ENCODE results near the gene ITGA7.

GRCh38 chr12:55708695-55709233 is 1.1 kb upstream of the ITGA7 start:
- TF ChIP-seq, protein P1, sequence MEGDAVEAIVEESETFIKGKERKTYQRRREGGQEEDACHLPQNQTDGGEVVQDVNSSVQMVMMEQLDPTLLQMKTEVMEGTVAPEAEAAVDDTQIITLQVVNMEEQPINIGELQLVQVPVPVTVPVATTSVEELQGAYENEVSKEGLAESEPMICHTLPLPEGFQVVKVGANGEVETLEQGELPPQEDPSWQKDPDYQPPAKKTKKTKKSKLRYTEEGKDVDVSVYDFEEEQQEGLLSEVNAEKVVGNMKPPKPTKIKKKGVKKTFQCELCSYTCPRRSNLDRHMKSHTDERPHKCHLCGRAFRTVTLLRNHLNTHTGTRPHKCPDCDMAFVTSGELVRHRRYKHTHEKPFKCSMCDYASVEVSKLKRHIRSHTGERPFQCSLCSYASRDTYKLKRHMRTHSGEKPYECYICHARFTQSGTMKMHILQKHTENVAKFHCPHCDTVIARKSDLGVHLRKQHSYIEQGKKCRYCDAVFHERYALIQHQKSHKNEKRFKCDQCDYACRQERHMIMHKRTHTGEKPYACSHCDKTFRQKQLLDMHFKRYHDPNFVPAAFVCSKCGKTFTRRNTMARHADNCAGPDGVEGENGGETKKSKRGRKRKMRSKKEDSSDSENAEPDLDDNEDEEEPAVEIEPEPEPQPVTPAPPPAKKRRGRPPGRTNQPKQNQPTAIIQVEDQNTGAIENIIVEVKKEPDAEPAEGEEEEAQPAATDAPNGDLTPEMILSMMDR (conservative IDR thresholded peaks at IDR 0.05): no peak
- no peak for TF ChIP-seq ZFX (IDR thresholded peaks at IDR 0.05)
